SK-N-SH treated with all-trans-retinoic acid at 6 μM for 48 hours (cell line): ENCODE data around the gene JCAD.

Source experiments
- ATAC-seq: fragments of 200-7000 bp; cut with Tn5 transposase; 3 replicates; pipeline ENCODE4 v1.9.1; 2020; ENCODE audit warnings: mild to moderate bottlenecking, moderate library complexity
- ARNTL ChIP-seq: fragments of 450-650 bp; formaldehyde crosslinking; IDR thresholded peaks from 2 replicates; pipeline ENCODE4 v1.5.0; 2020; ENCODE audit warnings: low read depth, mild to moderate bottlenecking, moderate library complexity, borderline replicate concordance
- BACH2 ChIP-seq: fragments of 250-450 bp; sonication (Bioruptor Pico); IDR thresholded peaks from 2 replicates; pipeline ENCODE4 v1.9.0; 2021; ENCODE audit warnings: mild to moderate bottlenecking, borderline replicate concordance
- CREB5 ChIP-seq: fragments of 250-450 bp; sonication (Bioruptor Pico); IDR thresholded peaks from 2 replicates; pipeline ENCODE4 v1.5.1; 2020; ENCODE audit warnings: low read depth, mild to moderate bottlenecking, moderate library complexity
- ESRRG ChIP-seq: fragments of 250-450 bp; sonication (Bioruptor Pico); IDR thresholded peaks from 2 replicates; pipeline ENCODE4 v1.6.1; 2021; ENCODE audit warnings: mild to moderate bottlenecking
- GLIS3 ChIP-seq: fragments of 250-450 bp; sonication (Bioruptor Pico); IDR thresholded peaks from 2 replicates; pipeline ENCODE4 v1.5.0; 2020; ENCODE audit warnings: mild to moderate bottlenecking, moderate library complexity
- ISL1 ChIP-seq: fragments of 250-450 bp; sonication (Bioruptor Pico); IDR thresholded peaks from 2 replicates; pipeline ENCODE4 v2.1.2; 2022; ENCODE audit warnings: mild to moderate bottlenecking, moderate library complexity
- OSR1 ChIP-seq: fragments of 250-450 bp; sonication (Bioruptor Pico); IDR thresholded peaks from 2 replicates; pipeline ENCODE4 v1.8.0; 2022; ENCODE audit warnings: moderate library complexity, mild to moderate bottlenecking, inconsistent platforms
- PPARA ChIP-seq: fragments of 250-450 bp; sonication (Bioruptor Pico); IDR thresholded peaks from 2 replicates; pipeline ENCODE4 v1.5.0; 2020; ENCODE audit warnings: mild to moderate bottlenecking, borderline replicate concordance
- SNAI2 ChIP-seq: fragments of 250-450 bp; sonication (Bioruptor Pico); IDR thresholded peaks from 2 replicates; pipeline ENCODE4 v1.5.0; 2020; ENCODE audit warnings: mild to moderate bottlenecking, moderate library complexity
- TCF4 ChIP-seq: fragments of 250-450 bp; sonication (Bioruptor Pico); IDR thresholded peaks from 2 replicates; pipeline ENCODE4 v1.8.0; 2021; ENCODE audit warnings: mild to moderate bottlenecking, moderate library complexity, borderline replicate concordance
- TOX ChIP-seq: fragments of 250-450 bp; sonication (Bioruptor Pico); IDR thresholded peaks from 2 replicates; pipeline ENCODE4 v1.8.0; 2021; ENCODE audit warnings: mild to moderate bottlenecking, moderate library complexity, borderline replicate concordance
- ZC3H10 ChIP-seq: fragments of 250-450 bp; sonication (Bioruptor Pico); IDR thresholded peaks from 2 replicates; pipeline ENCODE4 v1.5.1; 2021; ENCODE audit warnings: mild to moderate bottlenecking, moderate library complexity
- ZFP3 ChIP-seq: fragments of 250-450 bp; sonication (Bioruptor Pico); IDR thresholded peaks from 2 replicates; pipeline ENCODE4 v1.5.0; 2020; ENCODE audit warnings: mild to moderate bottlenecking, moderate library complexity
- ZNF565 ChIP-seq: fragments of 450-650 bp; formaldehyde crosslinking; conservative IDR thresholded peaks from 2 replicates; pipeline ENCODE4 v1.5.0; 2020; ENCODE audit warnings: low read depth, mild to moderate bottlenecking, moderate library complexity
- ZNF8 ChIP-seq: fragments of 450-650 bp; formaldehyde crosslinking; IDR thresholded peaks from 2 replicates; pipeline ENCODE4 v1.5.0; 2020; ENCODE audit warnings: mild to moderate bottlenecking, moderate library complexity
- TF ChIP-seq, protein P1 (sequence below): fragments of 250-450 bp; sonication (Bioruptor Pico); IDR thresholded peaks from 2 replicates; pipeline ENCODE4 v1.5.1; 2021; ENCODE audit warnings: mild to moderate bottlenecking, moderate library complexity
- TF ChIP-seq, protein P2 (sequence below): fragments of 250-450 bp; sonication (Bioruptor Pico); IDR thresholded peaks from 2 replicates; pipeline ENCODE4 v1.8.0; 2021; ENCODE audit warnings: low read depth, mild to moderate bottlenecking, moderate library complexity, borderline replicate concordance
- TF ChIP-seq, protein P3 (sequence below): fragments of 250-450 bp; sonication (Bioruptor Pico); IDR thresholded peaks from 2 replicates; pipeline ENCODE4 v1.8.0; 2020; ENCODE audit warnings: mild to moderate bottlenecking, moderate library complexity, borderline replicate concordance
- TF ChIP-seq, protein P4 (sequence below): fragments of 250-450 bp; sonication (Bioruptor Pico); IDR thresholded peaks from 2 replicates; pipeline ENCODE4 v1.5.0; 2020; ENCODE audit warnings: mild to moderate bottlenecking, moderate library complexity

JCAD gene

DNA sequence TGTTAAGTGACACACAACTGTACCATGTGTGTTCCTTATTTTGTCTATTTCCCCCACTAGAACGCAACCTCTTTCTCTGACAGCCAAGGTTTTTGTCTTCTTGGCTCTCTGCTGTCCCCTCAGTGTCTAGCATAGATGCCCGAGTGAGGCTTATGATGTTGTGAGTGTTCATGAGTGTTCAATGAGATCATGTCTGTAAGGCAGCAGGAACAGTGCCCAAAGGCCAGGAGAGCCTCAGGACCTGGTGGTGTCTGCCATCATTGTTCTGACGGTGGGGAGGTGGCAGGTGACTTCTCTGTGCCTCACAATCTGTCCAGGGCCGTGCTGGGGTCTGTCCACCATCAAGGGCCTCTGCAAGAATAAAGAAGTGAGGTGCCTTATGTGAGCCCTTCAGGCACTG, 66.5 kb downstream of the JCAD start:
- TF ChIP-seq ZFP3 (CRISPR knock-in tag) (no peak), ISL1 (CRISPR knock-in tag) (no peak), ARNTL (CRISPR knock-in tag) (no peak), ZC3H10 (CRISPR knock-in tag) (no peak), CREB5 (CRISPR knock-in tag) (no peak), ESRRG (no peak), BACH2 (no peak), TOX (CRISPR knock-in tag) (no peak), PPARA (CRISPR knock-in tag) (no peak), SNAI2 (CRISPR knock-in tag) (no peak)
- TF ChIP-seq, protein P1, sequence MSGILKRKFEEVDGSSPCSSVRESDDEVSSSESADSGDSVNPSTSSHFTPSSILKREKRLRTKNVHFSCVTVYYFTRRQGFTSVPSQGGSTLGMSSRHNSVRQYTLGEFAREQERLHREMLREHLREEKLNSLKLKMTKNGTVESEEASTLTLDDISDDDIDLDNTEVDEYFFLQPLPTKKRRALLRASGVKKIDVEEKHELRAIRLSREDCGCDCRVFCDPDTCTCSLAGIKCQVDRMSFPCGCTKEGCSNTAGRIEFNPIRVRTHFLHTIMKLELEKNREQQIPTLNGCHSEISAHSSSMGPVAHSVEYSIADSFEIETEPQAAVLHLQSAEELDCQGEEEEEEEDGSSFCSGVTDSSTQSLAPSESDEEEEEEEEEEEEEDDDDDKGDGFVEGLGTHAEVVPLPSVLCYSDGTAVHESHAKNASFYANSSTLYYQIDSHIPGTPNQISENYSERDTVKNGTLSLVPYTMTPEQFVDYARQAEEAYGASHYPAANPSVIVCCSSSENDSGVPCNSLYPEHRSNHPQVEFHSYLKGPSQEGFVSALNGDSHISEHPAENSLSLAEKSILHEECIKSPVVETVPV (CRISPR knock-in tag) = no peak
- TF ChIP-seq, protein P2, sequence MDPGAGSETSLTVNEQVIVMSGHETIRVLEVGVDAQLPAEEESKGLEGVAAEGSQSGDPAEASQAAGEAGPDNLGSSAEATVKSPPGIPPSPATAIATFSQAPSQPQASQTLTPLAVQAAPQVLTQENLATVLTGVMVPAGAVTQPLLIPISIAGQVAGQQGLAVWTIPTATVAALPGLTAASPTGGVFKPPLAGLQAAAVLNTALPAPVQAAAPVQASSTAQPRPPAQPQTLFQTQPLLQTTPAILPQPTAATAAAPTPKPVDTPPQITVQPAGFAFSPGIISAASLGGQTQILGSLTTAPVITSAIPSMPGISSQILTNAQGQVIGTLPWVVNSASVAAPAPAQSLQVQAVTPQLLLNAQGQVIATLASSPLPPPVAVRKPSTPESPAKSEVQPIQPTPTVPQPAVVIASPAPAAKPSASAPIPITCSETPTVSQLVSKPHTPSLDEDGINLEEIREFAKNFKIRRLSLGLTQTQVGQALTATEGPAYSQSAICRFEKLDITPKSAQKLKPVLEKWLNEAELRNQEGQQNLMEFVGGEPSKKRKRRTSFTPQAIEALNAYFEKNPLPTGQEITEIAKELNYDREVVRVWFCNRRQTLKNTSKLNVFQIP (CRISPR knock-in tag) = no peak
- TF ChIP-seq, all 23 proteins: peak for 0
- no peak for ATAC-seq

DNA sequence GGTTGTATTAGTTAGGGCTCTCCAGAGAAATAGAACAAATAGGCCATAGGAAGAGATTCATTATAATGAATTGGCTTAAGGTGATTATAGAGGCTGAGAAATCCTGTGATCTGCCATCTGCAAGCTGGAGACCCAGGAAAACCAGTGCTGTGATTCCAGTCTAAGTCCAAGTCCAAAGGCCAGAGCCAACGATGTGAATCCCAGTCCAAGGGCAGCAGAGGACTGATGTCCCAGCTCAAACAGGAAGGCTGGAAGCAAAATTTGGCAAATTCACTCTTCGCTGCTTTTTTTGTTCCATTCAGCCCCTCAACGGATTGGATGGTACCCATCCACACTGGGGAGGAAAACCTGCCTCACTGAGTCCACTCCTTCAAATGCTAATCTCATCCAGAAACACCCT, 68.0 kb downstream of the JCAD start:
- TF ChIP-seq BACH2 = no peak
- TF ChIP-seq, all 23 proteins: peak for 0
- no peak for ATAC-seq

DNA sequence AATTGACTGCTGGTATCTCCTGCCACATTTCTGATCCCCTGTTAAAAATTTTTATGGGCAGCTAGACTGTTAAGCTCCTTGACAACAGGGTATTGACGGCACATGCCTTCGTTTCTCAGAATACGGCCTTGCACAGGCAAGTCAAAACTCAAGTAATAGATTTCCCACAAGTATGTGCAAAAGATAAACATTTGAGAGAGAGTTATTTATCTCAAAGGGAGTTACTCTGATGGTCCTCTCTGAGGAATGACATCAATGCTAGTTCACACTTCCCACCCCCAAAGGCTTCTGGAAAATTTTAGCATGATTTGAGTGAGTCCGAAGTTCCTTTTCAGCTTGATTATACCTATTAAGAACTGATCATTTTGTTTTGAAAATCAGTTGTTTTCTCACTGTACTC, 71.9 kb downstream of the JCAD start:
- no peak for ATAC-seq
- TF ChIP-seq ZNF8 (CRISPR knock-in tag) = no peak
- TF ChIP-seq BACH2 = no peak
- TF ChIP-seq OSR1 = no peak
- TF ChIP-seq ESRRG = no peak
- TF ChIP-seq, all 23 proteins: peak for 0

- ATAC-seq = no peak
- TF ChIP-seq TOX (CRISPR knock-in tag) (no peak), ISL1 (CRISPR knock-in tag) (no peak)
- TF ChIP-seq, all 23 proteins: peak for 0
Observed at GRCh38 chr10:29982997-29983648, 76.3 kb downstream of the JCAD start.

- no peak for ATAC-seq
- TF ChIP-seq BACH2 (no peak), ZNF565 (CRISPR knock-in tag) (no peak), TOX (CRISPR knock-in tag) (no peak), ZNF8 (CRISPR knock-in tag) (no peak), ARNTL (CRISPR knock-in tag) (no peak), ZFP3 (CRISPR knock-in tag) (no peak), TCF4 (CRISPR knock-in tag) (no peak), GLIS3 (CRISPR knock-in tag) (no peak), OSR1 (no peak)
- TF ChIP-seq, protein P3, sequence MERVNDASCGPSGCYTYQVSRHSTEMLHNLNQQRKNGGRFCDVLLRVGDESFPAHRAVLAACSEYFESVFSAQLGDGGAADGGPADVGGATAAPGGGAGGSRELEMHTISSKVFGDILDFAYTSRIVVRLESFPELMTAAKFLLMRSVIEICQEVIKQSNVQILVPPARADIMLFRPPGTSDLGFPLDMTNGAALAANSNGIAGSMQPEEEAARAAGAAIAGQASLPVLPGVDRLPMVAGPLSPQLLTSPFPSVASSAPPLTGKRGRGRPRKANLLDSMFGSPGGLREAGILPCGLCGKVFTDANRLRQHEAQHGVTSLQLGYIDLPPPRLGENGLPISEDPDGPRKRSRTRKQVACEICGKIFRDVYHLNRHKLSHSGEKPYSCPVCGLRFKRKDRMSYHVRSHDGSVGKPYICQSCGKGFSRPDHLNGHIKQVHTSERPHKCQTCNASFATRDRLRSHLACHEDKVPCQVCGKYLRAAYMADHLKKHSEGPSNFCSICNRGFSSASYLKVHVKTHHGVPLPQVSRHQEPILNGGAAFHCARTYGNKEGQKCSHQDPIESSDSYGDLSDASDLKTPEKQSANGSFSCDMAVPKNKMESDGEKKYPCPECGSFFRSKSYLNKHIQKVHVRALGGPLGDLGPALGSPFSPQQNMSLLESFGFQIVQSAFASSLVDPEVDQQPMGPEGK = no peak
- TF ChIP-seq, protein P4, sequence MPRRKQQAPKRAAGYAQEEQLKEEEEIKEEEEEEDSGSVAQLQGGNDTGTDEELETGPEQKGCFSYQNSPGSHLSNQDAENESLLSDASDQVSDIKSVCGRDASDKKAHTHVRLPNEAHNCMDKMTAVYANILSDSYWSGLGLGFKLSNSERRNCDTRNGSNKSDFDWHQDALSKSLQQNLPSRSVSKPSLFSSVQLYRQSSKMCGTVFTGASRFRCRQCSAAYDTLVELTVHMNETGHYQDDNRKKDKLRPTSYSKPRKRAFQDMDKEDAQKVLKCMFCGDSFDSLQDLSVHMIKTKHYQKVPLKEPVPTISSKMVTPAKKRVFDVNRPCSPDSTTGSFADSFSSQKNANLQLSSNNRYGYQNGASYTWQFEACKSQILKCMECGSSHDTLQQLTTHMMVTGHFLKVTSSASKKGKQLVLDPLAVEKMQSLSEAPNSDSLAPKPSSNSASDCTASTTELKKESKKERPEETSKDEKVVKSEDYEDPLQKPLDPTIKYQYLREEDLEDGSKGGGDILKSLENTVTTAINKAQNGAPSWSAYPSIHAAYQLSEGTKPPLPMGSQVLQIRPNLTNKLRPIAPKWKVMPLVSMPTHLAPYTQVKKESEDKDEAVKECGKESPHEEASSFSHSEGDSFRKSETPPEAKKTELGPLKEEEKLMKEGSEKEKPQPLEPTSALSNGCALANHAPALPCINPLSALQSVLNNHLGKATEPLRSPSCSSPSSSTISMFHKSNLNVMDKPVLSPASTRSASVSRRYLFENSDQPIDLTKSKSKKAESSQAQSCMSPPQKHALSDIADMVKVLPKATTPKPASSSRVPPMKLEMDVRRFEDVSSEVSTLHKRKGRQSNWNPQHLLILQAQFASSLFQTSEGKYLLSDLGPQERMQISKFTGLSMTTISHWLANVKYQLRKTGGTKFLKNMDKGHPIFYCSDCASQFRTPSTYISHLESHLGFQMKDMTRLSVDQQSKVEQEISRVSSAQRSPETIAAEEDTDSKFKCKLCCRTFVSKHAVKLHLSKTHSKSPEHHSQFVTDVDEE (CRISPR knock-in tag) = no peak
- TF ChIP-seq, all 23 proteins: peak for 0
Observed at GRCh38 chr10:29981510-29981909, 77.9 kb downstream of the JCAD start.
